Smooth muscle cell (in vitro differentiated cells): ENCODE results near the gene GMPR2. TPM values are rescaled to one million over a fixed set of nuclear protein-coding genes. Genes with fewer than 3 reads are reported as not detected.

Source experiments
- DNase-seq: peaks from one replicate; lab custom pipeline; 2025; ENCODE audit not compliant: unreplicated experiment; lab: John Stamatoyannopoulos, UW
- H2AFZ ChIP-seq: fragments of 200-600 bp; sonication (generic); 2 replicates; pipeline ENCODE4 v1.6.0; 2016; ENCODE audit warnings: antibody characterized with exemption, low read depth, mild to moderate bottlenecking
- H3F3A ChIP-seq: fragments of 200-600 bp; sonication (generic); 2 replicates; pipeline ENCODE4 v1.6.0; 2017; ENCODE audit warnings: antibody characterized with exemption, low read depth
- H3K27ac ChIP-seq: fragments of 200-600 bp; sonication (generic); 2 replicates; pipeline ENCODE4 v1.5.1; 2016; ENCODE audit warnings: low read depth, mild to moderate bottlenecking
- H3K27me3 ChIP-seq: fragments of 200-600 bp; sonication (generic); 2 replicates; pipeline ENCODE4 v1.6.1; 2016; ENCODE audit warnings: low read depth, mild to moderate bottlenecking
- H3K36me3 ChIP-seq: fragments of 200-600 bp; sonication (generic); 2 replicates; pipeline ENCODE4 v1.5.1; 2016; ENCODE audit warnings: low read depth
- H3K4me1 ChIP-seq: fragments of 200-600 bp; sonication (generic); 2 replicates; pipeline ENCODE4 v1.5.1; 2016; ENCODE audit warnings: low read depth
- H3K4me2 ChIP-seq: fragments of 200-600 bp; sonication (generic); 2 replicates; pipeline ENCODE4 v1.6.0; 2016; ENCODE audit warnings: mild to moderate bottlenecking
- H3K4me3 ChIP-seq: fragments of 200-600 bp; sonication (generic); 2 replicates; pipeline ENCODE4 v1.5.1; 2016; ENCODE audit warnings: mild to moderate bottlenecking
- H3K79me2 ChIP-seq: fragments of 200-600 bp; sonication (generic); 2 replicates; pipeline ENCODE4 v1.6.0; 2016; ENCODE audit warnings: low read depth, mild to moderate bottlenecking
- H3K9ac ChIP-seq: fragments of 200-600 bp; sonication (generic); 2 replicates; pipeline ENCODE4 v1.6.0; 2016; ENCODE audit warnings: low read depth
- H3K9me3 ChIP-seq: fragments of 200-600 bp; sonication (generic); replicated peaks from 2 replicates; pipeline ENCODE4 v1.5.1; 2016; ENCODE audit warnings: low read depth
- H4K20me1 ChIP-seq: fragments of 200-600 bp; sonication (generic); 2 replicates; pipeline ENCODE4 v1.6.0; 2016; ENCODE audit warnings: low read depth
- WGBS: methylation state at CpG from one replicate; pipeline ENCODE4 v1.1.7; 2016; ENCODE audit warnings: low lambda C conversion rate; 5-methylcytosine and 5-hydroxymethylcytosine counted together
- polyA plus RNA-seq: library from polyadenylated mRNA; unstranded; fragments of >200 nt; fragmentation: Nextera tagmentation; extraction: Ambion mirVana; gene quantifications from 2 replicates; pipeline ENCODE4 v1.2.1, GENCODE V29; 2016
- total RNA-seq: library from RNA; depleted of rRNA; stranded (reverse); fragments of >200 nt; gene quantifications from 2 replicates; pipeline ENCODE4 v1.2.3, GENCODE V29; 2014
- TF ChIP-seq, protein P1 (sequence below): fragments of 200-600 bp; sonication (generic); IDR thresholded peaks from 2 replicates; pipeline ENCODE4 v1.5.1; 2017; ENCODE audit warnings: borderline replicate concordance, mild to moderate bottlenecking, antibody characterized with exemption; ENCODE audit not compliant: insufficient read depth, poor library complexity, severe bottlenecking

GMPR2 gene
- 38.8 and 65.0 TPM in 2 replicates for total RNA-seq
- 43.4 and 55.9 TPM in 2 replicates for polyA plus RNA-seq

DNA sequence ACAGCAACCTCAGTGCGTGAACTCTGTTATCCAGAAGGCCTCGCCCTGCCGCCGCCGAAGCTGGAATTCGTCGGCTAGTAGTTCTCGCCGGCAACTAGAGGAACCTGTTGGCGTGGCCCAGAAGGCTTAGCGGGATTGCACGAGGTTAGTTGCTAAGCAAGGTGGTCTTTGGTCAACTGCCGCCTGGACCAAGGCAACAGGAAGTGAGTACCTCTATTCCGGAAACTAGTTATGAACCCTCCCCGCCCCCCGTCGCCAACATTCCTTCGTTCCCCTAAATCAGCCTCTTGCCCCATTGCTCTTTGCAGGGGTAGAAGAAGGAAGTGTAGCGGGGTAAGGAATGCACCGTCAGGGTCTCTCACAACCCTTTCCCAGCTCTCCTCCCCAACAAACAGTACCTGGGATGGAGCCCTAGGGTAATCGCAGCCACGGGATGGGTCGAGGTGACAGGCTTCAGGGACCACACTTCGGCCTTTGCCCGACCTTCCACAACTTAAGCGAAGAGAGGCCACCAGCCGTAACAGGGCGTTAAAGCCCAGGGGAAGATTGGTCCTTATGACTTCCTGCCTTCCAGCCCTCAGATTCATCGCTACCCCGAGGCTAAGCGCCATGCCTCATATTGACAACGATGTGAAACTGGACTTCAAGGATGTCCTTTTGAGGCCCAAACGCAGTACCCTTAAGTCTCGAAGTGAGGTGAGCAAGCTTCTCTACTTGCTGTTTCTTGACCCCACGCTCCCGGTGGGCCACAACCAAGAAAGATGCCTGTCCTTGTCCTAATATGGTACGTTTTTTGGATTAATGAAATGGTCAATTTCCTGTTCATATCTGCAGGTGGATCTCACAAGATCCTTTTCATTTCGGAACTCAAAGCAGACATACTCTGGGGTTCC lies at the start of gene GMPR2:
TSS of gene GMPR2 (plus strand) at position 285 of the 893 bp plus-strand sequence. CDS start at position 610, 325 bp downstream.
- peak within 1 kb of the TSS; percentile 85 for H3K4me3 ChIP-seq
- no peaks in the 10 kb centered on the region for H3K9me3 ChIP-seq
- H3K4me2 ChIP-seq = peak within 1 kb of the TSS; percentile 93
- DNase-seq = no peak
- H3F3A ChIP-seq = peaks cover 17% of the 10 kb centered on the region
- H2AFZ ChIP-seq = peak within 1 kb of the TSS; percentile 90
- no peaks in the 10 kb centered on the region for H3K36me3 ChIP-seq
- H3K4me1 ChIP-seq = peaks cover 17% of the 10 kb centered on the region
- peaks cover 8% of the 10 kb centered on the region for H4K20me1 ChIP-seq
- no peaks in the 10 kb centered on the region for H3K27me3 ChIP-seq
- H3K27ac ChIP-seq = peak within 1 kb of the TSS; percentile 89
- peak within 1 kb of the TSS; percentile 91 for H3K9ac ChIP-seq
- peaks cover 64% of the 10 kb centered on the region for H3K79me2 ChIP-seq
- 10% methylated on average over 38 of the region's 38 CpGs for WGBS
- TF ChIP-seq, protein P1, sequence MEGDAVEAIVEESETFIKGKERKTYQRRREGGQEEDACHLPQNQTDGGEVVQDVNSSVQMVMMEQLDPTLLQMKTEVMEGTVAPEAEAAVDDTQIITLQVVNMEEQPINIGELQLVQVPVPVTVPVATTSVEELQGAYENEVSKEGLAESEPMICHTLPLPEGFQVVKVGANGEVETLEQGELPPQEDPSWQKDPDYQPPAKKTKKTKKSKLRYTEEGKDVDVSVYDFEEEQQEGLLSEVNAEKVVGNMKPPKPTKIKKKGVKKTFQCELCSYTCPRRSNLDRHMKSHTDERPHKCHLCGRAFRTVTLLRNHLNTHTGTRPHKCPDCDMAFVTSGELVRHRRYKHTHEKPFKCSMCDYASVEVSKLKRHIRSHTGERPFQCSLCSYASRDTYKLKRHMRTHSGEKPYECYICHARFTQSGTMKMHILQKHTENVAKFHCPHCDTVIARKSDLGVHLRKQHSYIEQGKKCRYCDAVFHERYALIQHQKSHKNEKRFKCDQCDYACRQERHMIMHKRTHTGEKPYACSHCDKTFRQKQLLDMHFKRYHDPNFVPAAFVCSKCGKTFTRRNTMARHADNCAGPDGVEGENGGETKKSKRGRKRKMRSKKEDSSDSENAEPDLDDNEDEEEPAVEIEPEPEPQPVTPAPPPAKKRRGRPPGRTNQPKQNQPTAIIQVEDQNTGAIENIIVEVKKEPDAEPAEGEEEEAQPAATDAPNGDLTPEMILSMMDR = no peak

DNA sequence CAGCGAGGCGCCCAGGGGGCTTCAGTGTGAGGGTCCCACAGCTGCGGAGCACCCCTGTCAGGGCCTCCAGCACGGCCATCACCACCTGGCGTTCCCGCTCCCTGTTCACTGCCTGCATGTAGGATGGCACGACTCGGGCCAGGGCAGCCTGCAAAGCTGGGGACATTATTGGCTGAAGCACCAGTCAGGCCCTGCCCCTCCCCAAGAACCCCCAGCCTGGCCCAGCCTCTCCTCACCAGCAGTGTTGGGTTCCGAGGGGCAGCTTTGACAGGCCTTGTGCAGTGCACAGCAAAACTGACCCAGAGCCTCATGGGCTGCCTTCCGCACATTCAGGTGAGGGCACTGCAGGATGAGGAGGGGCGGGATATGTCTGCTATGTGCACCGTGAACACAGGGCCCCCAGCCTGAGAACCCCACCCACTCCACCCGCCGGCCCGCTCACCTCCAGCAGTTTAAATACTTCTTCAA lies 49.7 kb upstream of the GMPR2 start:
- no peaks in the 10 kb centered on the region for H3K9me3 ChIP-seq
- no peak overlapping the region for H3K27ac ChIP-seq
- no peak for DNase-seq
- no peak overlapping the region for H3K9ac ChIP-seq
- no peaks in the 10 kb centered on the region for H3K36me3 ChIP-seq
- no peaks in the 10 kb centered on the region for H3F3A ChIP-seq
- WGBS = 97% methylated on average over 15 of the region's 15 CpGs
- H3K4me2 ChIP-seq = no peak overlapping the region
- H3K27me3 ChIP-seq = no peaks in the 10 kb centered on the region
- no peak overlapping the region for H2AFZ ChIP-seq
- no peak overlapping the region for H3K4me3 ChIP-seq
- TF ChIP-seq, protein P1 = no peak
- H3K79me2 ChIP-seq = peaks cover 9% of the 10 kb centered on the region
- H3K4me1 ChIP-seq = peaks cover 6% of the 10 kb centered on the region
- H4K20me1 ChIP-seq = no peaks in the 10 kb centered on the region

DNA sequence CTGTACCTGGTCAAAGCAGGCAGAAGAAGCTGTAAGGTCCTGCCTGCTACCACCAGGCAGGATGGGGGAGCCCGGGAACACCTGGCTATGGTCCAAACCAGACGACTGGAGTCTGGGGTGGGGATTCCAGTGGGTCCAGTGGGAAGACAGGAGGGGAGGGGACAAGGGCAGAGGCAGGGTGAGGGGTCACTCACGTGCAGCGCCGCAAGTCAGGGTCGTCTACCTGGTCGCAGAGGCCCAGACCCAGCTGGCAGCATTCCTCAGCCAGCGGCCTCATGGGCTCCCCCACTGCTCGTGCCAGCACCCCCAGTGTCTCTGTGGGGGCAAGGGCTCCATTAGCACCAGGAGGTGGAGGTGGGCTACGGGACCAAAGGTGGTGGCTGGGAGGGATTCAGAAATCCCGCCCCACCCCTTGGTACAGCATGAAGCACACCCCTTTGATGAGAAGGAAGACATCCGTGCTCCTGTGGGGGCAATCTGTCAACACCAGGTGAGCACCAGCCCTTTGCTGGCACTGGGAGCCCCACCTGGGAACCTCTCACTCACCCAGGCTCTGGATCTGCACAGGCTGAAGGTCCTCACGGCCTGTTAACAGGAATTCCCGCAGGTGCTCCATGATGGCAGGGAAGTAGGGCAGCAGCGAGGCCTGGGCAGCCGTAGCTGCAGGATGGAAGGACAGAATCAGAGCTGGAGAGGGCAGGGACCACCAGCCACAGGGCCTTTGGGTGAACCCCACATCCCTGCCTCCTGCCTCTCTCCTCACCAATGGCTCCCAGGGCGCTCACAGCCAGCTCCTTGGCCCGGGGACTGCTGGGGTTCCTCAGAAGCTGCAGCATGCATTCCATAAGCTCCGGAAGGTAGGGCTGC lies 48.4 kb upstream of the GMPR2 start:
- H3F3A ChIP-seq = peaks cover 5% of the 10 kb centered on the region
- no peak overlapping the region for H3K4me3 ChIP-seq
- H3K4me2 ChIP-seq = no peak overlapping the region
- 95% methylated on average over 19 of the region's 19 CpGs for WGBS
- H3K9ac ChIP-seq = no peak overlapping the region
- DNase-seq = no peak
- no peaks in the 10 kb centered on the region for H3K9me3 ChIP-seq
- H3K27ac ChIP-seq = no peak overlapping the region
- no peaks in the 10 kb centered on the region for H3K36me3 ChIP-seq
- H4K20me1 ChIP-seq = no peaks in the 10 kb centered on the region
- H3K4me1 ChIP-seq = peaks cover 11% of the 10 kb centered on the region
- H2AFZ ChIP-seq = no peak overlapping the region
- H3K79me2 ChIP-seq = peaks cover 9% of the 10 kb centered on the region
- TF ChIP-seq, protein P1 = no peak
- no peaks in the 10 kb centered on the region for H3K27me3 ChIP-seq
